GM18520 (cell line): ENCODE data around the gene CPNE8.

Experiments used
- ATAC-seq: cut with Tn5 transposase; IDR thresholded peaks from one replicate; pipeline ENCODE4 v1.9.1; 2021; ENCODE audit not compliant: unreplicated experiment

Gene CPNE8

DNA sequence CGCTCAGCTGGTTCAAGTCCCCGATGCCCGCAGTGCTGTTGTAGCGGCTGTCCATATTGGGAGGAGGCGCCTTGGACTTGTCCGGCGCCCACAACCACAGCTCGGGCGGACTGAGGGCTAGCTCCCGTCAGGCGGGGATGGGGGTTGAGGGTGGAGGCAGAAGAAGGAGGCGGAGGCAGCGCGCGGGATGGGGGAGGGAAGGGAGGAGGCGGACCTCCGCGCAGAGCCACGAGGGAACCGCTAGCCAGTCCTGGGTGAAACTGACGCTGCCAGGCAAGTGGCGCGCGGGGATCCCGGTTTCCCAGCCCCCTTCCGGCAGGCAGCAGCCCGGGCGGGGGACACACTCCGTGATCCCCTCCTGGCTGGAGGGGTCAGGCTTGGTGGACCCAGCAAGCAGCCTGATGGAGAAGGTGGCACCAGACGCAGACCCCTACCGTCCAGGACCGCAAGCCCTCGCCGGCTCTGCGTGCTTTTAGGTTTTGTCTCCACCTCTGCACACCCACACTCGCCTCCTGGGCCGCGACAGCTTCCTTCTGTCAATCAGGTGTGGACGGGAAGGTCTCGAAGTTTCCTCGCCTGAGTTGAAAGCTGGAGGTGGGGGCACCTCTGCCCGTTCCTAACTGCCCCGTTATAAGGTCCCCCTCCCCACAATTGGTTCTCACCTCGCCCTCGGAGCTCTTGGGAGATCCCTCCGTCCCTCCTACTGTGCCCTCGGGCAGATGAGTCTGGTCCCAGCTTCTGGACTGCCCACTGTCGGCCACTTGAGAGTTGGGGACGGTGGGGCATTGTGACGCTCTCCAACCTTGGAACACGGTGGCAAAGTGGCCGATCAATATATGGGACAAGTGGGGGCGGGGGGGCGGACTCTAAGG is at the start of gene CPNE8:
CPNE8 (minus strand) TSS at position 112 of the 872 bp plus-strand sequence; CDS start at position 55, 57 bp downstream.
- ATAC-seq = peak; percentile 34

DNA sequence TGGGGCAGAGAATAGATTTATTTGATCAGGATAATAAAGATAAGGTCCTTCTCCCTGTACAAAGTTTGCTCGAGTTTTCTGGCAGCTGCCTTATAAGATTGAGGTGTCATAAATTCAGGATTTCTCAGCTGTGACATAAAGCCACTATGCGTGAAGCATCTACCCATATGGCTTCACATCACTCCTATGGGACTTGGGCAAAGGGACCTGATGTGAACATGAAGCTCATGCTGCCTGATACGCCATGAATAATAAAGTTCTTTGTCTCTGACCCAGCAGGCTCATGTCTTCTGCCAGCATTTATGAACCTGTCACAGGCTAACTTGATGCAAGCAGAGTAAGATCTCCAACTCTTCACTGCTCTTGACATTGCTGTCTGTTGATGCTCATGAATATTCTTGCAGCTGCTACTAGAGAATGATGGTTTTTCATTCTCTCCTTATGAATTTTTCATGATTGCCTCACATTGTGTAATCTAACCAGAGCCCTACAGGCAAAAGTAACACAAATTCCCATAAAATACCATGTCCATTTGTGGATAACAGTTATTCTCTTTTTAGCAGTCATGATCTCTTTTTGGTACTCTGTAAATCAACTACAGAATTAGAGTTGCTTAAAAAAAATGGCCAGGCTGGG is 49.0 kb upstream of the CPNE8 start:
- ATAC-seq = no peak

GRCh38 chr12:38949363-38949762 is 44.0 kb upstream of the CPNE8 start:
- ATAC-seq = no peak

DNA sequence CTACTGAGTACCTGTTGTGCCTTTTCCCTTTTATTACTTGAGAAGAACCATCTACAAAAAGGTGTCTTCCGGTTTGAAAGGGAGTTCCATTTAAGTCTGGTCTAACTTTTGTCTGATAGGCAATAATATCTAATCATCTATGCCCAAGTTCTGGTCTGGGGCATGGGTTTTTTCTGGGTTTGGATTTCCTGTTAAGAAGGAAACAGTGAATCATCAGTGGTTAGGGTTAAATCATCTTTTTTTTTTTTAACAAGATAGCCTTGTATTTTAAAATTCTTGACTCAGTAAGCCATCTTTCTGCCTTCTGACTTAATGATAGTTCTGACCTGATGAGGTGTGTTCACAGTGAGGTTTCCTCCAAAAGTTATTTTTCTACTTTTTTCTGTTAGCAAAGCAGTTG is 29.3 kb upstream of the CPNE8 start:
- ATAC-seq = no peak

DNA sequence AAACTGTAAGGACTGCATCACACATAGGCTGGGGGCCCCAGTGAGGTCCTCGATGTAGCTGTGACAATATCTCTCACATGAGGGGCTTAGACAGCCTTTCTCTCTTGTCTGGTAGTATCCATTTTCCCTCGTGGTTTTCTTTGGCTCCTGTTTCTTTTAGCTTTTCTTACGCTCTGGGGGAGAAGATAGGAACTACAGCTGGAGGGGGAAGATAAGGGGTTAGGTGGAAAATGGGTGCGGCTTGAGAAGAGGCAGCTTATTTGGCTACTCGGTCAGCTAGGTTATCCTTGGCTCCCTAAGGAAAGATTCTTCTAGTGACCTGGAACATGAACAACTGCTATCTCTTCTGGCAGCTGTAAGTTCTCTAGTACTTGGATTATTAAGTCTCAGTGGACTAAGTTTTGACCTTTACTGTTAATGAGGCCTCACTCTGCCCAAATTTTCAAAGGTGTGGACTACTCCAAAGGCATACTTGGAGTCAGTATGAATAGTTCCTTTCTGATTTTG is 28.7 kb upstream of the CPNE8 start:
- ATAC-seq = no peak

- no peak for ATAC-seq
These were observed 26.9 kb upstream of the CPNE8 start for GRCh38 chr12:38932320-38932719.

- no peak for ATAC-seq
These were observed 26.1 kb upstream of the CPNE8 start for GRCh38 chr12:38931461-38931860.

GRCh38 chr12:38930990-38931389 is 25.6 kb upstream of the CPNE8 start:
- no peak for ATAC-seq

GRCh38 chr12:38926501-38926900 is 21.1 kb upstream of the CPNE8 start:
- ATAC-seq = no peak

DNA sequence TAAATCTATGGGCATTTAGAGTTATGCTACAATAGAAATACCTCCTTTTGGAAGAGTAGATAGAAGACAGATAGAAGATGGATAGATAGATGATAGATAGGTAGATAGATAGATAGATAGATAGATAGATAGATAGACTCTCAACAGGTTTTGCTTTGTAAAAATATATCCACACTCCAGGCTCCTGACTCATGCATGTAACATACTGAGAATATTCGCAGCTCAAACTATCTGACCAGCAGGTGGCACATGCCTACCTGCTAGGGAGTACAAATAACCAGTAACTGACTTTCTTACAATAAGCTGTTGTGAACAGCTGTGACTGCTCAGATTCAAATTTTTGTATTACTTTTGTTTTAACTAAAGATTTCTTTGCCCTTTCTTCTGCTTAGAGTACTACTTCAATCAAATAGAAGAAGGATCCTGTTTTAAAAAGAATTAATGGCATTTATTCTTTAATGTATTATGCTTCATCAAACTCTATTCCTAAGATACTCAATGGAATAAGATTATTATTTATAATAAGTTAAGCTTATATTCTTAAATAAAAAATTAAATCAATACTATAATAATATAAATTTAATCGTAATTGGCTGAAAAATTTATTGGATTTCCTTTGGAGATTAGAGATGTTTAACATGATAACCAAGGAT is 15.8 kb upstream of the CPNE8 start:
- ATAC-seq = peak; percentile 94

DNA sequence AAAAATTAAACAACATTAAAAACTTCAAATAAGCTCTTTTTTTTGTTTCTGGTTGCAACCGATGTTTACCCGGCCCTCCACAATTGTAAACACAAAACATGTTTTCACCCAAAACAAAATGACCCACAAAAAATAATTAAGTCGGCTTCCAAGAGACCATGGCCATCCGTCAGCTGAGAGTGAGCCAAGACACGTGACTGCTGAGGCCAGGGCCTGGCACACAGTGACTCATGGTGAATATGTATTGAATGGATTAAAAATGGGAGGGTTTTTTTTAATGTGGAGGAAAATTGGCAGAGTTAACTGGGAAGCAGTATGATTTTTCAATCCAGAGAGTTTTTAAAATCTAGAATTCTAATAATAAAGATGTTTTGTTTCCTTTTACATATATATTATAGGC is 13.8 kb upstream of the CPNE8 start:
- no peak for ATAC-seq

DNA sequence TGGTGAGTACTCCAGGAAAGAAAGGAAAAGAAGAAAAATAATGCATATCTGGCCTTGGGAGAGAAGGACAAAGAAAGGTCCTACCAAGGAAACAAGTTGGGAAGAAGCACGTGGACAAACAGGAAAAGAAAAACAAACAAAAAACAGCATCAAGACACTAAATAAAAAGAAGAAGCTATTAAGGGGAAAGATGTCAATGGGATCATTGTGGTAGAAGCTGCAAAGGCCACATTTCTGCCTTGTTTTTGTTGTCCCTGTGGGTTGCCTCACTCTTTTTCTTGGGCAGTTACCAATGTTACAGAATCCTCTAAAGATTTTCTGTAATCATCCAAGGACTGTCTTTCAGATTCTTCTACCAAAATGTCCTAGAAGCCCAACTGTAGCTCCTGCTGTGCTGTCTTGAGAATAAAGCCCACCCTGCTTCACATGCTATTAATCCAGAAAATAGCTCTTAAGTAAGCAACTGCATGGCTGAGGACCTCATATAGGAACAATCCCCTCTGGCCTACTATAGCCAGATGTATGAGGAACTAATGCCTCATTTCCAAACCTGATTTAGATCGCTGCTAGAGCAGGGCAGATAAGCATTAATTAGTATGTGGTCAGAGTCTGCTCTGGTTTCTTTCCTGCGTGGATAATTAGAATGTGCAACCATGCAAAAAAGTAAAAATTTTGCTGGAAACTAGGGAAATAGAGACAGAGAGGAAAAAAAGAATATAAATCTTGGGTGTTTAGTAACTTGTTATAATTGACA is 10.2 kb upstream of the CPNE8 start:
- ATAC-seq = no peak

DNA sequence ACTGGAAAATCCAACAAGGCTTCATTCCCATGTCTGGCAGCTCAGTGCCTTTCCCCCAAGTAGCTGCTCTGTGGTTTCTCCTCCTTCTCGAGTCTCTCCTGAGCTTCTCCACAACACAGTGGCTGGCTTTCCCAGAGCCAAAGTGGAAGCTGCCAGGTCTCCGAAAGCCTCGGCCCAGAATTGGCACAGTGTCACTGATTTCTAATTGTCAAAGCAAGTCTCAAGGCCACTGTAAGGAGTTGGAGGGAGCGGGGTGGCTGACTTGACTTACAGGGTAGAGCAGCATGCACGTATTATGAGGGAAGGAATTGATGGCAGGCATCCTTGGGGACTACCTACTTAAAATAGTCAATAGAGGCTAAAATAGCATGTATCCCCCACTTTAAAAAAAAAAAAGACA is 6.7 kb upstream of the CPNE8 start:
- no peak for ATAC-seq

DNA sequence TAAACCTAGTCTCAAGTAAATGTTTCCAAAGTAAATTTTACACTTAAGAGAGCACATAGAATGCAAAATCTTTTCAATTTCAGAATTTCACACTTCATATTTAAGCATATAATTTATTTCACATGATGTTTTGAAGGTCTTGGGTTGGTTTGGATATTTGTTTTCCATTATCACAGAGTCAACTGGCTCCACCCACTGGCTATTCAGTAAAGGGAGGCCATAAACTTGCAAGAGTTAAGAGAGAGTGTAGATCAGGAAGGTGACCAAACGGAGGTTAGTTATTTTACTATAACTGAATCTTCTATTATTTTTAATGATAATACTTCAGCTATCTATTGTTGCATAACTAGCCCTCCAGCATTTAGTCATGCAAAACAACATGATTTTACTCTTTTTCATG is 6.2 kb upstream of the CPNE8 start:
- no peak for ATAC-seq

- no peak for ATAC-seq
These were observed 2.0 kb upstream of the CPNE8 start for GRCh38 chr12:38907201-38907923.

DNA sequence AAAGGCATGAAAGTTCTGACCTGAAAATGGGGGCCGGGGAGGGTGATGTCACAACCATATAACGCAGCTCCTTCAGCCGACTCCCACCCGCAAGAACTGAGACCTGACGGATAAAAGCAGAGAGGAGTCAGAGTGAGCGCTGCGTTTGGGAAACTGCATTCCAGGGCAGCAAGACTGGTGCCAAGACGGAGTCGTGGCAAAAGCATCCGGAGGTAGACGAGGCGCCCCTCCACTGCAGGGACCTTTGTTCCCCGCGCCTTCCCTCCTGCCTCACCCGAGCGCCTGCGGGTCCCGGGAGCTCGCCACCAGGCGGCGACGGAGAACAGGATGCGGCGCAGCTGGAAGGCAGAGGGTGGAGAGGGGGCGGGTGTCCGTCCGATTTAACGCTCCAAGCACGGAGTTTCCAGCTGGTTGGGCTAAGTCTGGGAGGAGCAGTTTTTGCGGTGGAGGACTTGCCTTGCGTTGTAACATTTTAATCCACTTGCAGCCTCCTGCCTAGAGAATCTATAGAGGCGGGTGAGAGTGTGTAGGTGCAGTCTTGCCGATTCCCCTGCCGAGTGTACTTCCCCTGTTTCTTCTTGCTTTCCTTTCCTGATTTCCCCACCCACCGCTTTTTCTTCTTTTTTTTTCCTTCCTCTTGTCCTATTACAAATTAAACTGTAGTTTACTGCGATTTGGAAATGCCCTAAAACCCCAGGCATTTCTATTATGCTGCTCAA is 1.2 kb upstream of the CPNE8 start:
- ATAC-seq = peak; percentile 55

DNA sequence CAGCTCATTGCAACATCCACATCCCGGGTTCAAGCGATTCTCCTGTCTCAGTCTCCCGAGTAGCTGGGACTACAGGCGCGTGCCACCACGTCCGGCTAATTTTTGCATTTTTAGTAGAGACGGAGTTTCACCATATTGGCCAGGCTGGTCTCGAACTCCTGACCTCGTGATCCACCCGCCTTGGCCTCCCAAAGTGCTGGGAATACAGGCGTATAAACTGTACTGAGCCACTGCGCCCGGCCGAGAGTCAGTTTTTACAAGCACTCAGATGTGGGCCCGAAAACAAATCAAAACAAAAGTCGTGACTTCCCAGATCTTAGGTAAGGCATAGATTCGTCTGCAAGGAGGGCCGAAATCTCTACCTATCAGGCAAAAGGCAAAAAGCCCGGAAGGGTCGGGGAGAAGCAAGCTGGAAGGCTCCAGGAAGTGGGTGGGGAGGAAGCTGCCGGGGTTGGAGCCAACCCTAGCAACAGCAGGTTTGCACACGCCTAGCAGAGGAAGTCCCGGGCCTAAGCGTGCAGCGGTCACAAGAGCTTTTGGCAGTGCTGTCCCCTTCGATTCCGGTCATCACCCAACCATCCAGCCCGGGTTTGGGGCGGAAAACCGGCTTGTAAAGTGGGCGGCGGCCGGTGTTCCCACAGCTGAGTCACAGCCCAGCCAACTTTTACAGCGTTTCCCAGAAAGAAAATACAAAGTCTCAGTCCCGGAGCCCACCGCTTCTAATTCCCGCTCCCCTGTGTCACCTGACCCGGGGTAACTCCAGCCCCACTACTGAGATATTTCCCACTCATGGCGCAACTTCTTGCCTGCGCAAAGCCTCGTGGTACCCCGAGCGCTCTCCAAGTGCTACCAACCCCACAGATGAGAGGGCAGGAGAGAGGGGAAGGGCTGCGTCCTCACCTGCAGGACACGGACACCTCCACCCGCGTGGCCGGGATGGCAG is 583 bp downstream of the CPNE8 start:
- ATAC-seq = peak; percentile 55

GRCh38 chr12:38903596-38903995 is 1.8 kb downstream of the CPNE8 start:
- ATAC-seq = no peak
